Measurements from ENCODE around the gene KMT2B.

DNA sequence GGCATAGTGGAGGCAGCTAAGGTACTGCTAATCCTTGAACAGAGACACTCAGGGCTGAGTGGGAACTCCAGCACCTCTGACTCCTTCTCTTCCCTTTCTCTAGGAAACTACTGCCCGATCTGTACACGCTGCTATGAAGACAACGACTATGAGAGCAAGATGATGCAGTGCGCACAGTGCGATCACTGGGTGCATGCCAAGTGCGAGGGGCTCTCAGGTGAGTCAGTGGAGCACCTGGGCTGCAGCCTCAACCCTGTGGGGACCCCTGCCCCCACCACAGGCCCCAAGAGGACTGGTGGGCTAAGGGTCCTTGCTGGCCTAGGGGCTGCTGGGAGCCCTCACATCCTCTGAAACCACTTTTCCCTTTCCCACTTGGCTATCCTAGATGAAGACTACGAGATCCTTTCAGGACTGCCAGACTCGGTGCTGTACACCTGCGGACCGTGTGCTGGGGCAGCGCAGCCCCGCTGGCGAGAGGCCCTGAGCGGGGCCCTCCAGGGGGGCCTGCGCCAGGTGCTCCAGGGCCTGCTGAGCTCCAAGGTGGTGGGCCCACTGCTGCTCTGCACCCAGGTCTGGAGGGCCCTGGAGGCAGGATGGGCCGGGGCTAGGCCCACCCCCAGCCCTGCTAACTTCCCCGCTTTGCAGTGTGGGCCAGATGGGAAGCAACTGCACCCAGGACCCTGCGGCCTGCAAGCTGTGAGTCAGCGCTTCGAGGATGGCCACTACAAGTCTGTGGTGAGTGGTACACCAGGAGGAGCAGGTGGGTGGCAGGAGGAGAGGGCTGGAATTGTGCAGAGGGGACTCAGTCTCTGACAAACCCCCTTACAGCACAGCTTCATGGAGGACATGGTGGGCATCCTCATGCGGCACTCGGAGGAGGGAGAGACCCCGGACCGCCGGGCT, 9.5 kb downstream of the KMT2B start:
- no peak for TF ChIP-seq EZH2 (IDR thresholded peaks at IDR 0.05; ENCODE audit: low read depth)
- TF ChIP-seq, protein P1, sequence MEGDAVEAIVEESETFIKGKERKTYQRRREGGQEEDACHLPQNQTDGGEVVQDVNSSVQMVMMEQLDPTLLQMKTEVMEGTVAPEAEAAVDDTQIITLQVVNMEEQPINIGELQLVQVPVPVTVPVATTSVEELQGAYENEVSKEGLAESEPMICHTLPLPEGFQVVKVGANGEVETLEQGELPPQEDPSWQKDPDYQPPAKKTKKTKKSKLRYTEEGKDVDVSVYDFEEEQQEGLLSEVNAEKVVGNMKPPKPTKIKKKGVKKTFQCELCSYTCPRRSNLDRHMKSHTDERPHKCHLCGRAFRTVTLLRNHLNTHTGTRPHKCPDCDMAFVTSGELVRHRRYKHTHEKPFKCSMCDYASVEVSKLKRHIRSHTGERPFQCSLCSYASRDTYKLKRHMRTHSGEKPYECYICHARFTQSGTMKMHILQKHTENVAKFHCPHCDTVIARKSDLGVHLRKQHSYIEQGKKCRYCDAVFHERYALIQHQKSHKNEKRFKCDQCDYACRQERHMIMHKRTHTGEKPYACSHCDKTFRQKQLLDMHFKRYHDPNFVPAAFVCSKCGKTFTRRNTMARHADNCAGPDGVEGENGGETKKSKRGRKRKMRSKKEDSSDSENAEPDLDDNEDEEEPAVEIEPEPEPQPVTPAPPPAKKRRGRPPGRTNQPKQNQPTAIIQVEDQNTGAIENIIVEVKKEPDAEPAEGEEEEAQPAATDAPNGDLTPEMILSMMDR (conservative IDR thresholded peaks at IDR 0.05), result no peak

Measured in PC-9 (cell line).